Mesothelial cell of epicardium (in vitro differentiated cells): ENCODE data around the gene BUD31. TPM values are rescaled to one million over a fixed set of nuclear protein-coding genes. Genes with fewer than 3 reads are reported as not detected.
"Not testable (repeated sequence)": the region's sequence is repeated elsewhere in the genome, so short reads cannot be mapped to it uniquely, and the experiment has no call there.

Experiments
- DNase-seq, 2 experiments: peaks; one replicate each; pipeline ENCODE4 v3.0.0; 2021; ENCODE audit warnings: low spot score in 2 of 2; ENCODE audit not compliant: unreplicated experiment in 2 of 2
- H3K27ac Mint-ChIP-seq: 2 replicates; pipeline ENCODE4 v1.8.0; 2021; ENCODE audit warnings: mixed read lengths
- H3K27me3 Mint-ChIP-seq: 2 replicates; pipeline ENCODE4 v1.8.0; 2021; ENCODE audit warnings: low read depth, mixed read lengths
- H3K36me3 Mint-ChIP-seq: 2 replicates; pipeline ENCODE4 v1.8.0; 2021; ENCODE audit warnings: mixed read lengths
- H3K4me1 Mint-ChIP-seq: 2 replicates; pipeline ENCODE4 v1.8.0; 2021; ENCODE audit warnings: mixed read lengths
- H3K4me3 Mint-ChIP-seq: 2 replicates; pipeline ENCODE4 v1.8.0; 2021; ENCODE audit warnings: mild to moderate bottlenecking, moderate library complexity, mixed read lengths
- H3K9me3 Mint-ChIP-seq: 2 replicates; pipeline ENCODE4 v1.8.0; 2021; ENCODE audit warnings: mixed read lengths
- total RNA-seq: library from RNA; stranded (reverse); gene quantifications from 3 replicates; pipeline ENCODE4 v1.2.1, GENCODE V29; 2021
- TF ChIP-seq, protein P1 (sequence below): fragments of 200-600 bp; sonication (generic); IDR thresholded peaks from one replicate; pipeline ENCODE4 v1.5.0; 2021; ENCODE audit warnings: antibody characterized with exemption; ENCODE audit not compliant: unreplicated experiment

Gene BUD31
- total RNA-seq, 1 donor from 2014 or later, result 63.1 TPM

DNA sequence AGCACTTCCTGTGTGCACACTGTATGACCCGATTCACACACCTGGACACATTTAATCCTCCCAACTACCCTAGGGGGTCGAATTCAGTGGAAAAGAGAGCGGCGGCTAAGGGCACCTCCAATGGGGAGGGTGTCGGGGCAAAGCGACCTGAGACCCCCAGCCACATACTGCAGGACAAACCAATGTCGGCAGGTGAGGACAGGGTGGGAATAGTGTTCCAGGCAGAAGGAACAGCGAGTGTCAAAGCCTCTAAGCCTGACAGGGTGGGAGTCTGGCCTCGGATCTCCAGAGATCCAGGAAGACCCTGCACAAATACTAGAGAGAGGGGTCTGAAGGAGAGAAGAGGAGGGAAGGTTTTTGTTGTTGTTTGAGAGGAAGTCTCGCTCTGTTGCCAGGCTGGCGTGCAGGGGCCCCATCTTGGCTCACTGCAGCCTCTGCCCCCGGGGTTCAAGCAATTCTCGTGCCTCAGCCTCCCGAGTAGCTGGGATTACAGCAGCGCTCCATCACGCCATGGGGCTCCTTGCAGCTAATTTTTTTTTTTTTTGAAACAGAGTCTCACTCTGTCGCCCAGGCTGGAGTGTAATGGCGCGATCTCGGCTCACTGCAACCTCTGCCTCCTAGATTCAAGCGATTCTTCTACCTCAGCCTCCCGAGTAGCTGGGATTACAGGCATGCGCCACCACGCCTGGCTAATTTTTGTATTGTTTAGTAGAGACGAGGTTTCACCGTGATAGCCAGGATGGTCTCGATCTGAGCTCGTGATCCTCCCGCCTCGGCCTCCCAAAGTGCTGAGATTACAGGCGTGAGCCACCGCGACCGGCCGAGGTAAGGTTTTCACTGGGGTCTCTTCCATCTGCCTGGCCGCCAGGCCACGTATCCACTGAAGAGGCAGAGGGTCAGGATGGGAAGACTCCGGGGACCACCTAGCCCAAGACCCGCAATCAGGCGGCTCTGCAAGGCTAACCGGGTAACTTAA, 35.4 kb upstream of the BUD31 start:
- TF ChIP-seq, protein P1, sequence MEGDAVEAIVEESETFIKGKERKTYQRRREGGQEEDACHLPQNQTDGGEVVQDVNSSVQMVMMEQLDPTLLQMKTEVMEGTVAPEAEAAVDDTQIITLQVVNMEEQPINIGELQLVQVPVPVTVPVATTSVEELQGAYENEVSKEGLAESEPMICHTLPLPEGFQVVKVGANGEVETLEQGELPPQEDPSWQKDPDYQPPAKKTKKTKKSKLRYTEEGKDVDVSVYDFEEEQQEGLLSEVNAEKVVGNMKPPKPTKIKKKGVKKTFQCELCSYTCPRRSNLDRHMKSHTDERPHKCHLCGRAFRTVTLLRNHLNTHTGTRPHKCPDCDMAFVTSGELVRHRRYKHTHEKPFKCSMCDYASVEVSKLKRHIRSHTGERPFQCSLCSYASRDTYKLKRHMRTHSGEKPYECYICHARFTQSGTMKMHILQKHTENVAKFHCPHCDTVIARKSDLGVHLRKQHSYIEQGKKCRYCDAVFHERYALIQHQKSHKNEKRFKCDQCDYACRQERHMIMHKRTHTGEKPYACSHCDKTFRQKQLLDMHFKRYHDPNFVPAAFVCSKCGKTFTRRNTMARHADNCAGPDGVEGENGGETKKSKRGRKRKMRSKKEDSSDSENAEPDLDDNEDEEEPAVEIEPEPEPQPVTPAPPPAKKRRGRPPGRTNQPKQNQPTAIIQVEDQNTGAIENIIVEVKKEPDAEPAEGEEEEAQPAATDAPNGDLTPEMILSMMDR, result no peak
- no peak for DNase-seq
- no peaks in the 10 kb centered on the region for H3K9me3 Mint-ChIP-seq
- peaks cover 19% of the 10 kb centered on the region for H3K4me1 Mint-ChIP-seq
- H3K4me3 Mint-ChIP-seq, result peak overlapping the region; percentile 68
- H3K27ac Mint-ChIP-seq, result peak overlapping the region; percentile 93
- no peaks in the 10 kb centered on the region for H3K36me3 Mint-ChIP-seq
- H3K27me3 Mint-ChIP-seq, result no peaks in the 10 kb centered on the region

DNA sequence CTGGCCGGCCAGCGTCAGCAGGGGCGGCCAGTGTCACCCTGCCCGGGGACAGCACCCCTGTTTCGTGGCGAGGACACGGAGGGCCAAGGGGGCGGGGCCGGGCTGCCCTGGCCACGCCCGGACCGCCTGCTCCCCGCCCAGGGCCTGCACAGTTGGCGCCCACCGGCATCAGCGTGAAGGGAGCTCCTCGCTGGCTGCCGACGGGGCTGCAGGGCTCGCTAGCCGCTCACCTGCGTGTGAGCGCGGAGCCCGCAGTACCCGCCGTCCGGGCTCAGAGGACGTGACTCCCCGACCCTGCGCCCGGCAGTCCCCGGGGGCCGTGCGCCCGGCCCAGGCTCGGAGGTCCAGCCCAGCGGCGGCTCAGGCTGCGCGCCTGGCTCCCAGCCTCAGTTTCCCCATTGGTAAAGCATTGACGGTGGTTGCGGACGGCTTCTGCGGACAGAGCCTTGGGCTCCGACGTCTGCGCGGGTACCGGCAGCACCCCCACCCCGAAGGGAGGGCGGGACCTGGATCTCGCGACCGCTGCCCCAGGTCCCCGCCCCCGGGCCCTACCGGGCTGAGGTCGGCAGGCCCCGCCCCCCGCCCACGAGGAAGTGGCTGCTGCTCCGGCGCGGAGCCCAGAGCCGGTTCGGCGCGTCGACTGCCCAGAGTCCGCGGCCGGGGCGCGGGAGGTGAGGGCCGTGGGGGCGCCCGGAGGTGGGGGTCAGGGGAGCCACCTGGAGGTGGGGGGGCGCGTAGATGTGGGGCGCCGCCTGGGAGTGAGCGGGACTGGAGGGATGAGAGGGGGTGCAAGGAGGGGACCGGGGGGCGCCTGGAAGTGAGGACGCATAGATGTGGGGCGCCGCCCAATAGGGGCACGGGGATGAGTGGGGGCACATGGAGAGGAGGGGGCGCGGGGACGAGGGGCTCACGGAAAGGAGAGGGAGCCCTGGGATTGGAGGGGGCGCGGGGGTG, 34.4 kb upstream of the BUD31 start, which contains the start of gene ARPC1B:
ARPC1B (plus strand) TSS at position 620 of the 954 bp plus-strand sequence. CDS start 10,985 bp downstream, outside the sequence.
- H3K36me3 Mint-ChIP-seq, result peaks cover 2% of the 10 kb centered on the region
- H3K27me3 Mint-ChIP-seq, result no peaks in the 10 kb centered on the region
- TF ChIP-seq, protein P1, result no peak
- H3K27ac Mint-ChIP-seq, result peak within 1 kb of the TSS; percentile 34
- peaks cover 18% of the 10 kb centered on the region for H3K4me1 Mint-ChIP-seq
- H3K4me3 Mint-ChIP-seq, result peak within 1 kb of the TSS; percentile 68
- DNase-seq, result peak in 1 of 2 experiments; percentile 48
- H3K9me3 Mint-ChIP-seq, result no peaks in the 10 kb centered on the region

DNA sequence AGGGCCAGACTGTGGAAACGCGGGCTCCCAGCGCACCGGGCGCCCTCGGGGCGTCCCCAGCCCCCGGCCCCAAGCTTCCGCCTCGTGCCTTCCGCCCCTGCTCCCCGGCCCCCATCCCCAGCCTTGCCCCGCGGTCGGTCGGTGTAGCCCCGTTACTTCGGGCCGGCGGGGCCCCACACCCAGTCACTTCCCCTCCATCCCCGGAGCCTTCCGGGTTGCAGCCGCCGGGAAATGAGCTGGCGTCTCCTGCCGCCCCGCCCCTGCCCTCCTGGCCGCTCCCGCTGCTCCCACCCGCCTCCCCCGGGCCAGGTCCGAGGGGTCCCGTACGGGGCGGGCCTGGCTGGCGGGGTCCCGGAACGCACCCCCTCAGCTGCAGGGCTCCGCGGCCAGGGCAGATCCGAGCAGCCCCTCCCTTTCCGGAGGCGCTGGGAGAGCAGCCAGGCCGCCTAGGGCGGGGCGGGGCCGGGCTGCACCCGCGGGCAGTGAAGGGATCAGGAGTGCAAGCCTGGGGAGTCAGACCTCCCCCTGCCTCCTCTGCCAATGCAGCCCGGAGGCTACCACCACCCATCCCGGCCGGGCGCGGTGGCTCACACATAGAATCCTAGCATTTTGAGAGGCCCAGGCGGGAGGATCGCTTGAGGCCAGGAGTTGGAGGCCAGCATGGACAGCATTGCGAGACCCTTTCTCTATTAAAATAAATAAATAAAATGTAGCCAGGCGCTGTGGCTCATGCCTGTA, 33.5 kb upstream of the BUD31 start:
- TF ChIP-seq, protein P1, result no peak
- peak in 1 of 2 experiments; percentile 60 for DNase-seq
- peak overlapping the region; percentile 55 for H3K4me3 Mint-ChIP-seq
- no peaks in the 10 kb centered on the region for H3K27me3 Mint-ChIP-seq
- H3K36me3 Mint-ChIP-seq, result peaks cover 2% of the 10 kb centered on the region
- no peaks in the 10 kb centered on the region for H3K9me3 Mint-ChIP-seq
- H3K27ac Mint-ChIP-seq, result no peak overlapping the region
- peaks cover 21% of the 10 kb centered on the region for H3K4me1 Mint-ChIP-seq

DNA sequence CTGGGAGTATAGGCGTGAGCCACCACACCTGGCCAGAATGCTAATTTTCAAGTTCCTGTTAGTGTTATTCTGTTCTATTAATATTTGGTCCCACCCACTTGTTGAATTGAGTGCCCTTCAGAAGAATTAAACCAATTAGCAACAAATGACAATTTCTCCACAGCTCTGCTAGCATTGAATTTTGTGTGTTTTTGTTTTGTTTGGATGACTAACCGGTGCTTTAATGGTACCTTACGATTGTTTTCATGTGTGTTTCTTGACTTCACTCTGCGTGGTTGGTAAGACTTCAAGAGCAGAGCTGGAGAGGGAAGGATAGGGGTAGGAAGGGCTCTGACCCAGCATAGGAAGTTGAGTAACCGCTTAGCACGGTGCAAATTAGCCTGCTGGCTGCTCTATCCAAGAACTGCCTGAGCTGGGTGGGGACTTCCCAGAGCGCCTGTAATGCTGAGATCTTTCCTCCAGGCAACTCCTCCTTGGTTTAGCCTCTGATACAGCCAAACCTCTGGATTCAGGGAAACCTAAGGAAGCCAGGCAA, 29.7 kb upstream of the BUD31 start:
- TF ChIP-seq, protein P1, result no peak
- Mint-ChIP-seq H3K4me1 (peaks cover 13% of the 10 kb centered on the region), H3K36me3 (peaks cover 2% of the 10 kb centered on the region), H3K27ac (peak overlapping the region; percentile 85), H3K9me3 (no peaks in the 10 kb centered on the region), H3K4me3 (no peak overlapping the region), H3K27me3 (no peaks in the 10 kb centered on the region)
- no peak for DNase-seq

DNA sequence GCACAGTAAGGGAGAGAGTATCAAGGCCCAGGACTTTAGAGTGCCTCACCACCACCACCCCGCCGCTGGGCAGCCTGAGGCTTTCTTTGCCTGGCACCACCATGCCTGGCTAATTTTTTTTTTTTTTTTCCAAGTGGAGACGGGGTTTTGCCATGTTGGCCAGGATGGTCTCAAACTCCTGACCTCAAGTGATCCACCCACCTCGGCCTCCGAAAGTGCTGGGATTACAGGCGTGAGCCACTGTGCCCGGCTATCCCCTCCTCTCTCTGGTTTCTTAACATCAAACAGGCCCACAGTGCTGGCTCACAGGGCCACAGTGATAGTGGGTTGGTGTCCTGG, 29.1 kb upstream of the BUD31 start:
- peak overlapping the region; percentile 85 for H3K27ac Mint-ChIP-seq
- not testable (repeated sequence) for DNase-seq, H3K9me3 Mint-ChIP-seq, H3K27me3 Mint-ChIP-seq, H3K4me3 Mint-ChIP-seq, H3K36me3 Mint-ChIP-seq
- peaks cover 13% of the 10 kb centered on the region for H3K4me1 Mint-ChIP-seq
